H9 (cell line): ENCODE data around the gene EPB41L1. TPM values are rescaled to one million over a fixed set of nuclear protein-coding genes. Genes with fewer than 3 reads are reported as not detected.

Experiments used
- DNase-seq: peaks from one replicate; pipeline ENCODE4 v3.0.0-alpha.2; 2017
- H2AFZ ChIP-seq: one replicate; pipeline ENCODE4 v1.6.1; 2013; ENCODE audit warnings: mild to moderate bottlenecking, low read length, control low read depth, moderate library complexity
- H2AK5ac ChIP-seq: 2 replicates; pipeline ENCODE4 v1.6.1; 2013; ENCODE audit warnings: low read length, control low read depth, mixed read lengths; ENCODE audit not compliant: insufficient read length
- H2BK120ac ChIP-seq: one replicate; pipeline ENCODE4 v1.6.1; 2013; ENCODE audit warnings: low read depth, mild to moderate bottlenecking, low read length, control low read depth, inconsistent platforms; ENCODE audit not compliant: poor library complexity, severe bottlenecking
- H2BK12ac ChIP-seq: 2 replicates; pipeline ENCODE4 v1.6.1; 2013; ENCODE audit warnings: low read length, control low read depth, mixed read lengths, low read depth; ENCODE audit not compliant: insufficient read length
- H2BK15ac ChIP-seq: 2 replicates; pipeline ENCODE4 v1.6.1; 2013; ENCODE audit warnings: low read depth, low read length, control low read depth
- H2BK20ac ChIP-seq: one replicate; pipeline ENCODE4 v1.6.1; 2013; ENCODE audit warnings: low read depth, mild to moderate bottlenecking, low read length, control low read depth, inconsistent platforms; ENCODE audit not compliant: poor library complexity, severe bottlenecking
- H2BK5ac ChIP-seq: 2 replicates; pipeline ENCODE4 v1.6.1; 2013; ENCODE audit warnings: low read length, control low read depth, mixed read lengths; ENCODE audit not compliant: insufficient read length
- H3K14ac ChIP-seq: 2 replicates; pipeline ENCODE4 v1.6.1; 2013; ENCODE audit warnings: low read length, control low read depth; ENCODE audit not compliant: insufficient read depth
- H3K18ac ChIP-seq: 2 replicates; pipeline ENCODE4 v1.6.1; 2013; ENCODE audit warnings: low read depth, mild to moderate bottlenecking, mixed read lengths, low read length, control low read depth; ENCODE audit not compliant: insufficient read length
- H3K23ac ChIP-seq: 2 replicates; pipeline ENCODE4 v1.6.1; 2013; ENCODE audit warnings: low read length, control low read depth, mixed read lengths, low read depth; ENCODE audit not compliant: insufficient read length
- H3K23me2 ChIP-seq: 2 replicates; pipeline ENCODE4 v1.6.1; 2013; ENCODE audit warnings: low read depth, mild to moderate bottlenecking, mixed read lengths, low read length, control low read depth; ENCODE audit not compliant: insufficient read length, poor library complexity, severe bottlenecking
- H3K27ac ChIP-seq: 2 replicates; pipeline ENCODE4 v1.5.1; 2013; ENCODE audit warnings: low read length, control low read depth, mixed read lengths, low read depth; ENCODE audit not compliant: insufficient read length
- H3K27me3 ChIP-seq: 2 replicates; pipeline ENCODE4 v1.6.1; 2013; ENCODE audit warnings: low read length, control low read depth, inconsistent platforms; ENCODE audit not compliant: insufficient read depth
- H3K4ac ChIP-seq: 2 replicates; pipeline ENCODE4 v1.6.1; 2013; ENCODE audit warnings: low read depth, mild to moderate bottlenecking, control low read depth, inconsistent platforms, low read length, moderate library complexity
- H3K4me1 ChIP-seq: 2 replicates; pipeline ENCODE4 v1.6.1; 2013; ENCODE audit warnings: low read length, control low read depth, inconsistent platforms; ENCODE audit not compliant: insufficient read depth
- H3K4me2 ChIP-seq: 2 replicates; pipeline ENCODE4 v1.6.1; 2013; ENCODE audit warnings: low read length, control low read depth, mixed read lengths; ENCODE audit not compliant: insufficient read length, insufficient read depth
- H3K56ac ChIP-seq: 2 replicates; pipeline ENCODE4 v1.6.1; 2013; ENCODE audit warnings: low read depth, mild to moderate bottlenecking, mixed read lengths, low read length, control low read depth; ENCODE audit not compliant: insufficient read length
- H3K79me1 ChIP-seq: 2 replicates; pipeline ENCODE4 v1.6.1; 2013; ENCODE audit warnings: low read depth, mild to moderate bottlenecking, moderate library complexity, low read length, control low read depth, inconsistent platforms; ENCODE audit not compliant: insufficient read depth, poor library complexity, severe bottlenecking
- H3K79me2 ChIP-seq: 2 replicates; pipeline ENCODE4 v1.6.1; 2013; ENCODE audit warnings: low read length, control low read depth, inconsistent platforms; ENCODE audit not compliant: insufficient read depth
- H3K9ac ChIP-seq: 2 replicates; pipeline ENCODE4 v1.6.1; 2013; ENCODE audit warnings: low read length, control low read depth, mixed read lengths; ENCODE audit not compliant: insufficient read length; ENCODE audit errors: extremely low read depth
- H3K9me3 ChIP-seq: one replicate; pipeline ENCODE4 v1.6.1; 2013; ENCODE audit warnings: low read depth, low read length, inconsistent platforms; ENCODE audit not compliant: control insufficient read depth
- H3T11ph ChIP-seq: one replicate; pipeline ENCODE4 v1.6.1; 2013; ENCODE audit warnings: mild to moderate bottlenecking, low read length, control low read depth, inconsistent platforms
- H4K20me1 ChIP-seq: one replicate; pipeline ENCODE4 v1.6.1; 2013; ENCODE audit not compliant: control insufficient read depth, insufficient read length, insufficient read depth
- H4K5ac ChIP-seq: 2 replicates; pipeline ENCODE4 v1.6.1; 2013; ENCODE audit warnings: low read depth, mild to moderate bottlenecking, mixed read lengths, low read length, control low read depth; ENCODE audit not compliant: insufficient read length
- H4K8ac ChIP-seq: replicated peaks from 2 replicates; pipeline ENCODE4 v1.6.1; 2013; ENCODE audit warnings: low read length, control low read depth, mixed read lengths, low read depth; ENCODE audit not compliant: insufficient read length
- H4K91ac ChIP-seq: 2 replicates; pipeline ENCODE4 v1.6.1; 2013; ENCODE audit warnings: low read depth, mild to moderate bottlenecking, moderate library complexity, mixed read lengths, low read length, control low read depth; ENCODE audit not compliant: insufficient read length
- H3K27ac Mint-ChIP-seq, 3 experiments: 2 replicates in 2 of 3; 3 replicates in 1 of 3; pipeline ENCODE4 v1.8.0; 2020 to 2021; ENCODE audit warnings: mixed read lengths in 3 of 3, mild to moderate bottlenecking in 1 of 3, moderate library complexity in 1 of 3
- H3K27me3 Mint-ChIP-seq: 2 replicates; pipeline ENCODE4 v1.8.0; 2021; ENCODE audit warnings: low read depth, mild to moderate bottlenecking, moderate library complexity, mixed read lengths
- H3K36me3 Mint-ChIP-seq, 3 experiments: 2 replicates in 2 of 3; 3 replicates in 1 of 3; pipeline ENCODE4 v1.8.0; 2020 to 2021; ENCODE audit warnings: low read depth in 3 of 3, mixed read lengths in 3 of 3; ENCODE audit not compliant: insufficient read depth in 1 of 3
- H3K4me1 Mint-ChIP-seq, 2 experiments: 2 replicates each; pipeline ENCODE4 v1.8.0; 2020; ENCODE audit warnings: mixed read lengths in 2 of 2
- H3K4me3 Mint-ChIP-seq, 2 experiments: 2 replicates in 1 of 2; 3 replicates in 1 of 2; pipeline ENCODE4 v1.8.0; 2020 to 2021; ENCODE audit warnings: mild to moderate bottlenecking in 2 of 2, mixed read lengths in 2 of 2, moderate library complexity in 1 of 2
- H3K9me3 Mint-ChIP-seq, 2 experiments: 2 replicates in 1 of 2; 3 replicates in 1 of 2; pipeline ENCODE4 v1.8.0; 2020; ENCODE audit warnings: mild to moderate bottlenecking in 2 of 2, mixed read lengths in 2 of 2, moderate library complexity in 1 of 2
- CTCF ChIP-seq: fragments of 200-600 bp; sonication (generic); conservative IDR thresholded peaks from 3 replicates; pipeline ENCODE4 v1.8.0; 2021; ENCODE audit warnings: antibody characterized with exemption, mild to moderate bottlenecking
- WGBS: extraction: QIAGEN DNeasy Blood & Tissue Kit; methylation state at CpG from one replicate; pipeline ENCODE4 v1.1.7; 2013; ENCODE audit warnings: missing lambda C conversion rate, low lambda C conversion rate, mixed read lengths; ENCODE audit not compliant: insufficient read length; ENCODE audit errors: extremely low coverage; 5-methylcytosine and 5-hydroxymethylcytosine counted together
- total RNA-seq: library from RNA; stranded (reverse); gene quantifications from 2 replicates; pipeline ENCODE4 v1.2.1, GENCODE V29; 2021

The EPB41L1 gene
- total RNA-seq, 1 experiment from 2014 or later: 31.1 TPM

- no peak overlapping the region for H3K4ac ChIP-seq
- no CpG with 5 or more reads among the region's 9 CpGs for WGBS
Observed at GRCh38 chr20:36277546-36277945, 123.0 kb downstream of the EPB41L1 start.

More at GRCh38 chr20:36277546-36277945, 123.0 kb downstream of the EPB41L1 start:
- Histone ChIP-seq H3K27ac (no peak overlapping the region), H2BK20ac (no peak overlapping the region), H3K79me2 (no peaks in the 10 kb centered on the region), H3K9me3 (no peaks in the 10 kb centered on the region), H3T11ph (no peak overlapping the region), H3K4me1 (no peaks in the 10 kb centered on the region), H3K79me1 (no peaks in the 10 kb centered on the region), H2AFZ (no peak overlapping the region), H4K20me1 (no peaks in the 10 kb centered on the region), H4K5ac (no peak overlapping the region), H3K23me2 (no peaks in the 10 kb centered on the region), H3K27me3 (no peaks in the 10 kb centered on the region), H3K23ac (no peak overlapping the region), H3K14ac (no peak overlapping the region; the same call in 1 of the 2 replicates), H3K18ac (no peak overlapping the region), H2BK12ac (no peak overlapping the region), H2BK15ac (no peak overlapping the region), H4K91ac (no peak overlapping the region), H4K8ac (no peak overlapping the region), H2BK5ac (no peak overlapping the region), H3K9ac (no peak overlapping the region), H3K4me2 (no peak overlapping the region), H2AK5ac (no peak overlapping the region), H3K56ac (no peak overlapping the region), H2BK120ac (no peak overlapping the region)
- Mint-ChIP-seq H3K9me3 (no peaks in the 10 kb centered on the region), H3K36me3 (no peaks in the 10 kb centered on the region), H3K27me3 (peaks cover 10% of the 10 kb centered on the region), H3K27ac (no peak overlapping the region), H3K4me1 (peaks cover 0 to 23% of the 10 kb centered on the region in 2 experiments; a peak in 3 of 4 replicates), H3K4me3 (no peak overlapping the region)
- no peak for DNase-seq
- no peak for TF ChIP-seq CTCF
